Body of pancreas (tissue), 4 donors: Measurements from ENCODE around the gene GPNMB.

Experiments
- CTCF ChIP-seq, 7 experiments: fragments of 450-650 bp in 4 of 7; fragments of 200-600 bp in 3 of 7; sonication (generic) in 3 of 7; IDR thresholded peaks; one replicate each; pipeline ENCODE4 v1.5.1; 2016 to 2019; ENCODE audit warnings: antibody characterized with exemption in 7 of 7
- POLR2A ChIP-seq, 3 donors: fragments of 450-650 bp; IDR thresholded peaks; one replicate each; pipeline ENCODE4 v1.6.1; 2016; ENCODE audit warnings: antibody characterized with exemption in 3 of 3, mild to moderate bottlenecking in 2 of 3

GRCh38 chr7:23287612-23288011, 41.0 kb downstream of the GPNMB start:
- TF ChIP-seq CTCF (IDR thresholded peaks at IDR 0.05) (no peak), POLR2A (IDR thresholded peaks at IDR 0.05) (no peak)
